ENCODE data around the gene CCDC97.

DNA sequence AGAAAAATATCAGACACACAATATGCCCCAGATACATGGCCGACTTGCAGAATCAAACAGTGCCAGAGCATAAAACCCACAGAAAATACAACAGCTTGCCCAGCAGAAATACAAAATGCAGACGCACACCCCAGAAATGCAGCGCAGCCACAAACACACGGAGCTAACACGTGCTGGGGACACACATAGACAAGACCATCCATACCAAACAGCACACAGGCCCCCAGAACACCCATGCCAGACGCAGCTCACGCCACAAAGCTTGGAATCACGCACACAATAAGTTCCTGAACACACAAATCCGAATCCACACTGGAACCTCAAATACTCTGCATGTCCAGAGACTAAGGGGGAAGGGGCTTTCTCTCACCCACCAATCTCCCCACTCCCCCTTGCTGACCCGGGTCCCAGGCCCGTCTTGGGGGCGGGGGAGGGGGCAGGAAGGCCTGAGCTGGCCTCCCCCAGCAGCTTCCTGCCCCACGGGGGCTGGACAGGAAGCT, 17.2 kb downstream of the CCDC97 start:
- TF ChIP-seq ZNF335 (tag by site-specific recombination; conservative IDR thresholded peaks at IDR 0.05) (no peak), ZBTB7A (tag by site-specific recombination; IDR thresholded peaks at IDR 0.05; ENCODE audit: low read depth) (no peak), ZNF558 (tag by site-specific recombination; IDR thresholded peaks at IDR 0.05) (no peak), KLF1 (tag by site-specific recombination; IDR thresholded peaks at IDR 0.05) (no peak), ZNF501 (tag by site-specific recombination; IDR thresholded peaks at IDR 0.05) (no peak), ZNF677 (tag by site-specific recombination; IDR thresholded peaks at IDR 0.05) (no peak), ZNF140 (tag by site-specific recombination; IDR thresholded peaks at IDR 0.05) (no peak), ZNF133 (tag by site-specific recombination; IDR thresholded peaks at IDR 0.05) (no peak), ZNF660 (tag by site-specific recombination; IDR thresholded peaks at IDR 0.05) (no peak)
- TF ChIP-seq, protein P1, sequence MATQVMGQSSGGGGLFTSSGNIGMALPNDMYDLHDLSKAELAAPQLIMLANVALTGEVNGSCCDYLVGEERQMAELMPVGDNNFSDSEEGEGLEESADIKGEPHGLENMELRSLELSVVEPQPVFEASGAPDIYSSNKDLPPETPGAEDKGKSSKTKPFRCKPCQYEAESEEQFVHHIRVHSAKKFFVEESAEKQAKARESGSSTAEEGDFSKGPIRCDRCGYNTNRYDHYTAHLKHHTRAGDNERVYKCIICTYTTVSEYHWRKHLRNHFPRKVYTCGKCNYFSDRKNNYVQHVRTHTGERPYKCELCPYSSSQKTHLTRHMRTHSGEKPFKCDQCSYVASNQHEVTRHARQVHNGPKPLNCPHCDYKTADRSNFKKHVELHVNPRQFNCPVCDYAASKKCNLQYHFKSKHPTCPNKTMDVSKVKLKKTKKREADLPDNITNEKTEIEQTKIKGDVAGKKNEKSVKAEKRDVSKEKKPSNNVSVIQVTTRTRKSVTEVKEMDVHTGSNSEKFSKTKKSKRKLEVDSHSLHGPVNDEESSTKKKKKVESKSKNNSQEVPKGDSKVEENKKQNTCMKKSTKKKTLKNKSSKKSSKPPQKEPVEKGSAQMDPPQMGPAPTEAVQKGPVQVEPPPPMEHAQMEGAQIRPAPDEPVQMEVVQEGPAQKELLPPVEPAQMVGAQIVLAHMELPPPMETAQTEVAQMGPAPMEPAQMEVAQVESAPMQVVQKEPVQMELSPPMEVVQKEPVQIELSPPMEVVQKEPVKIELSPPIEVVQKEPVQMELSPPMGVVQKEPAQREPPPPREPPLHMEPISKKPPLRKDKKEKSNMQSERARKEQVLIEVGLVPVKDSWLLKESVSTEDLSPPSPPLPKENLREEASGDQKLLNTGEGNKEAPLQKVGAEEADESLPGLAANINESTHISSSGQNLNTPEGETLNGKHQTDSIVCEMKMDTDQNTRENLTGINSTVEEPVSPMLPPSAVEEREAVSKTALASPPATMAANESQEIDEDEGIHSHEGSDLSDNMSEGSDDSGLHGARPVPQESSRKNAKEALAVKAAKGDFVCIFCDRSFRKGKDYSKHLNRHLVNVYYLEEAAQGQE (tag by site-specific recombination; IDR thresholded peaks at IDR 0.05), result no peak
- TF ChIP-seq, protein P2, sequence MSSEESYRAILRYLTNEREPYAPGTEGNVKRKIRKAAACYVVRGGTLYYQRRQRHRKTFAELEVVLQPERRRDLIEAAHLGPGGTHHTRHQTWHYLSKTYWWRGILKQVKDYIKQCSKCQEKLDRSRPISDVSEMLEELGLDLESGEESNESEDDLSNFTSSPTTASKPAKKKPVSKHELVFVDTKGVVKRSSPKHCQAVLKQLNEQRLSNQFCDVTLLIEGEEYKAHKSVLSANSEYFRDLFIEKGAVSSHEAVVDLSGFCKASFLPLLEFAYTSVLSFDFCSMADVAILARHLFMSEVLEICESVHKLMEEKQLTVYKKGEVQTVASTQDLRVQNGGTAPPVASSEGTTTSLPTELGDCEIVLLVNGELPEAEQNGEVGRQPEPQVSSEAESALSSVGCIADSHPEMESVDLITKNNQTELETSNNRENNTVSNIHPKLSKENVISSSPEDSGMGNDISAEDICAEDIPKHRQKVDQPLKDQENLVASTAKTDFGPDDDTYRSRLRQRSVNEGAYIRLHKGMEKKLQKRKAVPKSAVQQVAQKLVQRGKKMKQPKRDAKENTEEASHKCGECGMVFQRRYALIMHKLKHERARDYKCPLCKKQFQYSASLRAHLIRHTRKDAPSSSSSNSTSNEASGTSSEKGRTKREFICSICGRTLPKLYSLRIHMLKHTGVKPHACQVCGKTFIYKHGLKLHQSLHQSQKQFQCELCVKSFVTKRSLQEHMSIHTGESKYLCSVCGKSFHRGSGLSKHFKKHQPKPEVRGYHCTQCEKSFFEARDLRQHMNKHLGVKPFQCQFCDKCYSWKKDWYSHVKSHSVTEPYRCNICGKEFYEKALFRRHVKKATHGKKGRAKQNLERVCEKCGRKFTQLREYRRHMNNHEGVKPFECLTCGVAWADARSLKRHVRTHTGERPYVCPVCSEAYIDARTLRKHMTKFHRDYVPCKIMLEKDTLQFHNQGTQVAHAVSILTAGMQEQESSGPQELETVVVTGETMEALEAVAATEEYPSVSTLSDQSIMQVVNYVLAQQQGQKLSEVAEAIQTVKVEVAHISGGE (tag by site-specific recombination; conservative IDR thresholded peaks at IDR 0.05; ENCODE audit: low read depth), result no peak
